WTC11 (cell line): Measurements from ENCODE around the gene KCNIP4.

Source experiments
- CREM ChIP-seq: sonication (generic); formaldehyde crosslinking; IDR thresholded peaks from 2 replicates; pipeline ENCODE4 v1.8.1; 2022; ENCODE audit warnings: mild to moderate bottlenecking, missing genetic modification reagents, moderate library complexity
- ELF4 ChIP-seq: sonication (generic); formaldehyde crosslinking; IDR thresholded peaks from 2 replicates; pipeline ENCODE4 v1.8.1; 2022; ENCODE audit warnings: low read depth, mild to moderate bottlenecking, moderate library complexity, missing genetic modification reagents
- ETV6 ChIP-seq: sonication (generic); formaldehyde crosslinking; IDR thresholded peaks from 2 replicates; pipeline ENCODE4 v1.8.1; 2022; ENCODE audit warnings: mild to moderate bottlenecking, missing genetic modification reagents
- KAT7 ChIP-seq: sonication (generic); formaldehyde crosslinking; IDR thresholded peaks from 2 replicates; pipeline ENCODE4 v1.8.1; 2023; ENCODE audit warnings: missing genetic modification reagents, mild to moderate bottlenecking, borderline replicate concordance
- SMAD4 ChIP-seq: sonication (generic); formaldehyde crosslinking; IDR thresholded peaks from 2 replicates; pipeline ENCODE4 v1.8.0; 2022; ENCODE audit warnings: mild to moderate bottlenecking, missing genetic modification reagents
- TCF7 ChIP-seq: sonication (generic); formaldehyde crosslinking; IDR thresholded peaks from 2 replicates; pipeline ENCODE4 v1.8.0; 2022; ENCODE audit warnings: mild to moderate bottlenecking, low read depth, missing genetic modification reagents, moderate library complexity
- ZNF121 ChIP-seq: sonication (generic); formaldehyde crosslinking; IDR thresholded peaks from 2 replicates; pipeline ENCODE4 v1.8.0; 2023; ENCODE audit warnings: missing genetic modification reagents
- TF ChIP-seq, protein P1 (sequence below): fragments of 200-600 bp; IDR thresholded peaks from 2 replicates; pipeline ENCODE4 v1.8.0; 2022; ENCODE audit warnings: antibody characterized with exemption
- TF ChIP-seq, protein P2 (sequence below): sonication (generic); formaldehyde crosslinking; IDR thresholded peaks from 2 replicates; pipeline ENCODE4 v1.8.1; 2022; ENCODE audit warnings: mild to moderate bottlenecking, missing genetic modification reagents, moderate library complexity, borderline replicate concordance
- TF ChIP-seq, protein P3 (sequence below): sonication (generic); formaldehyde crosslinking; IDR thresholded peaks from 2 replicates; pipeline ENCODE4 v1.8.1; 2023; ENCODE audit warnings: mild to moderate bottlenecking, missing genetic modification reagents, moderate library complexity
- TF ChIP-seq, protein P4 (sequence below): sonication (generic); formaldehyde crosslinking; IDR thresholded peaks from 2 replicates; pipeline ENCODE4 v1.8.1; 2023; ENCODE audit warnings: mild to moderate bottlenecking, missing genetic modification reagents, borderline replicate concordance

DNA sequence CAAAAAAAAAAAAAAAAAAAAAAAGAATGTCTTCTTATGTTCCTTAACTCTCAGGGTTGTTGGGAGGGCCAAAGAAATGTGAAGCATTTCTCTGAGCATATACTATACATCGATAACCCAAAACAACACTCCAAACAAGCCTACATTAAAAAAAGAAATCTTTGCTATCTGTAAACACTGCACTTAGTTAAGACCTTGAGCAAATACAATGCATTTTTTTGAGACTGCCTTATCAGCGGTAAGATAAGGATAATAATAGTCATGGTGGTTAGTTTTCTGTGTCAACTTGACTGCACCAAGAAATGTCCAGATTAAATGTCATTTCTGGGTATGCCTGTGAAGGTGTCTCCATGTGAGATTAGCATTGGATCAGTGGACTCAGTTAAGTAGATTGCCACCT, 706.4 kb downstream of the KCNIP4 start:
- TF ChIP-seq, protein P1, sequence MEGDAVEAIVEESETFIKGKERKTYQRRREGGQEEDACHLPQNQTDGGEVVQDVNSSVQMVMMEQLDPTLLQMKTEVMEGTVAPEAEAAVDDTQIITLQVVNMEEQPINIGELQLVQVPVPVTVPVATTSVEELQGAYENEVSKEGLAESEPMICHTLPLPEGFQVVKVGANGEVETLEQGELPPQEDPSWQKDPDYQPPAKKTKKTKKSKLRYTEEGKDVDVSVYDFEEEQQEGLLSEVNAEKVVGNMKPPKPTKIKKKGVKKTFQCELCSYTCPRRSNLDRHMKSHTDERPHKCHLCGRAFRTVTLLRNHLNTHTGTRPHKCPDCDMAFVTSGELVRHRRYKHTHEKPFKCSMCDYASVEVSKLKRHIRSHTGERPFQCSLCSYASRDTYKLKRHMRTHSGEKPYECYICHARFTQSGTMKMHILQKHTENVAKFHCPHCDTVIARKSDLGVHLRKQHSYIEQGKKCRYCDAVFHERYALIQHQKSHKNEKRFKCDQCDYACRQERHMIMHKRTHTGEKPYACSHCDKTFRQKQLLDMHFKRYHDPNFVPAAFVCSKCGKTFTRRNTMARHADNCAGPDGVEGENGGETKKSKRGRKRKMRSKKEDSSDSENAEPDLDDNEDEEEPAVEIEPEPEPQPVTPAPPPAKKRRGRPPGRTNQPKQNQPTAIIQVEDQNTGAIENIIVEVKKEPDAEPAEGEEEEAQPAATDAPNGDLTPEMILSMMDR: no peak
- TF ChIP-seq, protein P2, sequence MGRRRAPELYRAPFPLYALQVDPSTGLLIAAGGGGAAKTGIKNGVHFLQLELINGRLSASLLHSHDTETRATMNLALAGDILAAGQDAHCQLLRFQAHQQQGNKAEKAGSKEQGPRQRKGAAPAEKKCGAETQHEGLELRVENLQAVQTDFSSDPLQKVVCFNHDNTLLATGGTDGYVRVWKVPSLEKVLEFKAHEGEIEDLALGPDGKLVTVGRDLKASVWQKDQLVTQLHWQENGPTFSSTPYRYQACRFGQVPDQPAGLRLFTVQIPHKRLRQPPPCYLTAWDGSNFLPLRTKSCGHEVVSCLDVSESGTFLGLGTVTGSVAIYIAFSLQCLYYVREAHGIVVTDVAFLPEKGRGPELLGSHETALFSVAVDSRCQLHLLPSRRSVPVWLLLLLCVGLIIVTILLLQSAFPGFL (CRISPR knock-in tag): no peak
- TF ChIP-seq, protein P3, sequence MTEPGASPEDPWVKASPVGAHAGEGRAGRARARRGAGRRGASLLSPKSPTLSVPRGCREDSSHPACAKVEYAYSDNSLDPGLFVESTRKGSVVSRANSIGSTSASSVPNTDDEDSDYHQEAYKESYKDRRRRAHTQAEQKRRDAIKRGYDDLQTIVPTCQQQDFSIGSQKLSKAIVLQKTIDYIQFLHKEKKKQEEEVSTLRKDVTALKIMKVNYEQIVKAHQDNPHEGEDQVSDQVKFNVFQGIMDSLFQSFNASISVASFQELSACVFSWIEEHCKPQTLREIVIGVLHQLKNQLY: no peak
- TF ChIP-seq ZNF121 (no peak), TCF7 (CRISPR knock-in tag) (no peak), ETV6 (CRISPR knock-in tag) (no peak), CREM (CRISPR knock-in tag) (no peak), ELF4 (CRISPR knock-in tag) (no peak), KAT7 (no peak), SMAD4 (CRISPR knock-in tag) (no peak)
- TF ChIP-seq, protein P4, sequence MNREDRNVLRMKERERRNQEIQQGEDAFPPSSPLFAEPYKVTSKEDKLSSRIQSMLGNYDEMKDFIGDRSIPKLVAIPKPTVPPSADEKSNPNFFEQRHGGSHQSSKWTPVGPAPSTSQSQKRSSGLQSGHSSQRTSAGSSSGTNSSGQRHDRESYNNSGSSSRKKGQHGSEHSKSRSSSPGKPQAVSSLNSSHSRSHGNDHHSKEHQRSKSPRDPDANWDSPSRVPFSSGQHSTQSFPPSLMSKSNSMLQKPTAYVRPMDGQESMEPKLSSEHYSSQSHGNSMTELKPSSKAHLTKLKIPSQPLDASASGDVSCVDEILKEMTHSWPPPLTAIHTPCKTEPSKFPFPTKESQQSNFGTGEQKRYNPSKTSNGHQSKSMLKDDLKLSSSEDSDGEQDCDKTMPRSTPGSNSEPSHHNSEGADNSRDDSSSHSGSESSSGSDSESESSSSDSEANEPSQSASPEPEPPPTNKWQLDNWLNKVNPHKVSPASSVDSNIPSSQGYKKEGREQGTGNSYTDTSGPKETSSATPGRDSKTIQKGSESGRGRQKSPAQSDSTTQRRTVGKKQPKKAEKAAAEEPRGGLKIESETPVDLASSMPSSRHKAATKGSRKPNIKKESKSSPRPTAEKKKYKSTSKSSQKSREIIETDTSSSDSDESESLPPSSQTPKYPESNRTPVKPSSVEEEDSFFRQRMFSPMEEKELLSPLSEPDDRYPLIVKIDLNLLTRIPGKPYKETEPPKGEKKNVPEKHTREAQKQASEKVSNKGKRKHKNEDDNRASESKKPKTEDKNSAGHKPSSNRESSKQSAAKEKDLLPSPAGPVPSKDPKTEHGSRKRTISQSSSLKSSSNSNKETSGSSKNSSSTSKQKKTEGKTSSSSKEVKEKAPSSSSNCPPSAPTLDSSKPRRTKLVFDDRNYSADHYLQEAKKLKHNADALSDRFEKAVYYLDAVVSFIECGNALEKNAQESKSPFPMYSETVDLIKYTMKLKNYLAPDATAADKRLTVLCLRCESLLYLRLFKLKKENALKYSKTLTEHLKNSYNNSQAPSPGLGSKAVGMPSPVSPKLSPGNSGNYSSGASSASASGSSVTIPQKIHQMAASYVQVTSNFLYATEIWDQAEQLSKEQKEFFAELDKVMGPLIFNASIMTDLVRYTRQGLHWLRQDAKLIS (CRISPR knock-in tag): no peak
